HG03565 (cell line): Measurements from ENCODE around the gene RPS6KC1.
A peak's percentile ranks its signal among the peaks of the same experiment; 100 is the strongest.
"Not testable (repeated sequence)": the region's sequence is repeated elsewhere in the genome, so short reads cannot be mapped to it uniquely, and the experiment has no call there.

Experiments used
- ATAC-seq: cut with Tn5 transposase; IDR thresholded peaks from one replicate; pipeline ENCODE4 v1.9.1; 2021; ENCODE audit warnings: mild to moderate bottlenecking, moderate library complexity; ENCODE audit not compliant: unreplicated experiment

RPS6KC1 gene

DNA sequence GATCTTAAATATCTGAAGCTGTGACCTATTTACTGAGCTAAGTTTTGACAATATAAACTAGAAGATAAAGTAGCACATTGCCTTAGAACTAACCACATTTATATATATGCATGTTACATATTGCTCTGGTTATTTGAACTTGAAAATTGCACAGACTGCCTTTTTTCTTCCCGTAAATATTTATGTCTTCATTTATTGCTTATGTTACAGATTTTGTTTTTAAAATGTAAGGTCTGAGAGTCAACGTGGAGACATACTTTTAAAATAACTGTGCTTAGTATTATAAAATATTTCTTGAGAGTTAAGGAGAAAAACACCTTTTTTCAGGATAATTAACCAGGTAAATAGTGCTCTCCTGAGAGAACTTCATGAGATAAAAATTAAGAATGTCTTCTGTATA is 3.1 kb downstream of the RPS6KC1 start:
- ATAC-seq = no peak

DNA sequence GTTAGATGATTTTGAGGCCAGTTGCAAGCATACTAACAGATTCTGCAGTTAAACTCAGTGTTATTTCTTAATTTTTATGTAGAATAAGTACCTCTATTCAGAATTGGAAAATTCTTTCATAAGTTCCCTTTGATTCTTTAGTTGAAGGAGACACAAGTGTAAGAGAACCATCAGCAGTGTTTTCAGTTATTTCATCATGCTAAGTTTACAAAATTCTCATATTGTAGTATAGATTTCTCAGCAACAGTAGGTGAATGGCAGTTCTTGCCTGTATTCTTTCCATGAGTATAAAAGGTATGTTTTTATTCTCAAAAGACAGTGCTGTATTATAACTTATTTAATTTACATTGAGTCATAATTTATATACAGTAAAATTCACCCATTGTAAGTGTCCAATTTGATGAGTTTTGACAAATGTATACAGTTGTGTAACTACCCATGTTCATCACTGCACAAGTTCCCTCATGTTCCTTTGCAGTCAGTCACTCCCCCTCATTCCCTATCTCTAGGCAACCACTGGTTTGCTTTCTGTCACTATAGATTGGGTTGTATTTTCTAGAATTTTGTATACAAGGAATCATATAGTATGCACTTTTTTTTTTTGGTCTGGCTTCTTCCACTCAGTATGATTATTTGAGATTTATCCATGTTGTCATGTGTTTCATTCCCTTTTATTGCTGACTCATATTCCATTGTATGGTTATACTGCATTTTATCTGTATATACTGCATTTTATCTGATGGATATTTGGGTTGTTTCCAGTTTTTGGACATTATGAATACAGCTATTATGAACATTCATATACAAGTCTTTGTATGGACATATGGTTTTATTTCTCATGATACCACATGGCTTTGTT is 3.9 kb downstream of the RPS6KC1 start:
- ATAC-seq = no peak

DNA sequence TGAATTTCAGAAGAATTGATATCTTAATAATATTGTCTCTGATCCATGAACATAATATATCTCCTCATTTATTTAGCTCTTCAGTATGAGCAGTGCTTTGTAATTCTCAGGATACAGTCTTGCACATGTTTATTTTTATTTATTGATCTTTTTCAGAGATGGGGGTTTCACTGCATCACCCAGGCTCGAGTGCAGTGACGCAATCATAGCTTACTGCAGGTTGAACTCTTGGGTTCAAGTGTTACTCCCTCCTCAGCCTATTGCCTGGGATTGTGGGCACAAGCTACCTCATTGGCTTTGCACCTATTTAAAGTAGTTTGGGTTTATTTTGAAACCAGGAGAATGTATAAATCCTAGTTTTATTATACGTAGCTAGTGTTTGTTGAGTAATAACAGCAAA is 4.7 kb downstream of the RPS6KC1 start:
- no peak for ATAC-seq

DNA sequence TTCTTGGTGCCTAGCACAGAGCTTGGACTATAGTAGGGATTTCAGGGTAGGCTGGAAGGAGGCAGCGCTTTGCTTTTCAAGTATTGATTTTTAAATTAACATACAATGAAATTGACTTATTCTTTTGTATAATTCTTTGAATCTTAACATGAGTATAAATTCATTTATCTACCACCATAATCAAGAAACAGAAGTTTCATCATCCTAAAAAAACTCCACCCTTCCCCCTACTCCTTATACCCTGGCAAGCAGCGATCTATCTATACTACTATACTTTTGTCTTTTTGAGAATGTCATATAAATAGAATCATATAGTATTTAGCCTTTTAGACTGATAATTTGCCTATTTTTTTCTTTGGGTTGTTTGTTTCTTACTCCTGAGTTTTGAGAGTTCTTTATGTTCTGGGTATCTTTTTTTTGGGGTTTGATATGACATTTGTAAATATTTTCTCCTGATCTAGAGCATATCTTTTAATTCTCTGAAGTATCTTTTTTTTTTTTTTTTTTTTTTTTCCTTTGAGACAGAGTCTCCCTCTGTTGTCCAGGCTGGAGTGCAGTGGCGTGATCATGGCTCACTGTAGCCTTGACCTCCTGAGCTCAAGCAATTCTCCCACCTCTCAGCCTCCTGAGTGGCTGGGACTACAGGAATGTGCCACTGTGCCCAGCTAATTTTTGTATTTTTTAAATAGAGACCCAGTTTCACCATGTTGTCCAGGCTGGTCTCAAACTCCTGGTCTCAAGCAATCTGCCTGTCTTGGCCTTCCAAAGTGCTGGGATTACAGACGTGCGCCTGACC is 6.4 kb downstream of the RPS6KC1 start:
- no peak for ATAC-seq

DNA sequence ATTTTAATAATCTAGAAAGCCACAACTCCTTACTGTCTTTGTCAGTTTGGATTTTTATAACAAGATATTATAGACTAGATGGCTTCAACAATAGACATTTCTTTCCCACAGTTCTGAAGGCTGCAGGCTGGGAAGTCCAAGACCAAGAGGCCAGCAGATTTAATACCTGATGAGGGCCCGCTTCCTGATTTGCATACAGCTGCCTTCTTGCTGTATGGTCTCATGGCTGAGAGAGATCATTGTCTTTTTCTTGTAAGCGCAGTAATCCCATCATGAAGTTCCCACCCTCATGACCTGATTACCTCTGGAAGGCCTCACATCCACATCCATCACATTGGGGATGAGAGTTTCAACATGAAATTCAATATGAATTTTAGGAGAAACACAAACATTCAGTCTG is 9.8 kb downstream of the RPS6KC1 start:
- no peak for ATAC-seq

DNA sequence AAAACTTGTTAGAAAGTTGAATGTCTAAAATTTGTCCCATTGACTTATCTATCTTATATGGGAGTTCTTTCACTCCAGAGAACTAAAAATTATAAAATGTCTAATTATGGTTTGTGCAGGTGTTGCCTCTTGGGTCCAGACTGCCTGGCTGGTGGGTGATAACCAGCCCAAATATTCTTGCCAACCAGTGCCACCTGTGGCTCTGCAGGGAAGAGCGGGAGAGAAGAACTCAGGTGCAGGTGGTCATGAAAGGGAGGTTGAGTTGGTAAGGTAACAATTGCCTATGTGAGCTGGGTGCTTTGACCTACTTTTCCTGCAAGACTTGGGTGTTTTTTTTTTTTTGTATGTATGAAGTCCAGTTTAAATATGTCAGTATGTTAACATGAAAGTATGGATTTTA is 10.2 kb downstream of the RPS6KC1 start:
- ATAC-seq = no peak

DNA sequence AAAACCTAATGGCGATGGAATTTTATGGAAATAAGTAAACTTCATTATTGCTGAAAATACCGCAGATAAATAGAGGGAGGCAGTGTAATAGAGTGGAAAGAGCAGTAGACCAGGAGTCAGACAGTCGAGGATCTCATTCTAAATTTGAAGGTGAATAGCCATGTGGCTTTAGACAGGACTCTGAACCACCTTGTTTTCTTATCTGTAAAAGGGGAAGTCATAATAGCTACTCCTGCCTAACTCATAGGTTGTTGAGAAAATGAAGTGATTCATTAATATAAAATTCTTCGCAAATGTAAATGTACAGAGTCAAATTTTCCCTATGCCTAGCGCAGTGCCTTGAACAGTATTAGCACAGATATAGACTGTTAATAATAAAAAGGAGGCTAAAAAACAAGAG is 14.8 kb downstream of the RPS6KC1 start:
- ATAC-seq = no peak

DNA sequence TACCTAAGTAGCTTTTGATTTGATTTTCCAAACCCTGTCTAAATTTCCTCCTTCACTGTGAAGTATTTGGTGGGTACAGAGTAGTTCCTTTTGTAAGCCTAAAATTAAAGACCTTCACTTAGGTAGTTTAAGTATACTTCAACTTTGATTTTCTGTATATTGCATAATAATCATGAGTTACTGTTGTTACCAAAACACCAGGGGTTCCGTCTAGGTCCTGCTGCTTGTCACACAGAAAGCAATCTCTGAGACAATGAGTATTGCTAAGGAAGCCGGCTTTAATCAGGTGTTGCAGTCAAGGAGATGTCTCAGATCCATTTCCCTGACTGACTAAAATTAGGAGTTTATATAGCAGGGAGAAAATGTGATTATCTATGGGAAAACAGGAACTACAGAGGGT is 15.3 kb downstream of the RPS6KC1 start:
- no peak for ATAC-seq

DNA sequence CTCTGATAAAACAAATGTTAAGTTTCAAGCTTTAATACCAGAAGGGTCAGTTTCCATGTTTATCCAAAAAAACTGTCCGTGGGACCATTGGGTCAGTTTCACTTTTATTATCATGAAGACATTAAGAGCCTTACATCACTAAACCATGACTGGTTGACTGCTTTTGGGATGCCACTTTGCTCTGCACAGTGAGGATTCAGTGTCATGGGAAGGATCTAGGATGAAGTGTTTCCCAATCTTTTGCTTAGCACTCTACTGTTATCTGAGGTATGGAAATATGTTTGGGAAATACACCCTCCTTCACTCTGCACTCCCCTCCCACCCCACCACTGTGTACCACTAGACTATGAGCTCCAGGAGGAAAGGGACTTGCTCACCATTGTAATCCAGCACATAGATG is 16.3 kb downstream of the RPS6KC1 start:
- no peak for ATAC-seq

DNA sequence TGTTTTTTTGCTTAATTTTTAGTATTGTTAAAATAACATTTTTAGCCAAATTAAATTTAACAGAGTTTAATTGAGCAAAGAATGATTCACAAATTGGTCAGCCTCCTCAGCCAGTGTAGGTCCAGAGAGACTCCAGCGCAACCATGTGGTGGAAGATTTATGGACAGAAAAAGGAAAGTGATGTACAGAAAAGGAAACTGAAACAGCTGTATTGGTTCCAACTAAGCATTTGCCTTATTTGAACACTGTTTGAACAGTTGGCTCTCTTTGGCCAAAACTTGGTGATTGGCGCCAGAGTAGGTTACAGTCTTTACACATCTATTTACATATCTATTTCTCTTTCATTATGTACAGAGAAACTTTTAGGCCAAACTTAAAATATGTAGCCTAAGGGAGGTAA is 19.4 kb downstream of the RPS6KC1 start:
- ATAC-seq = peak; percentile 94

DNA sequence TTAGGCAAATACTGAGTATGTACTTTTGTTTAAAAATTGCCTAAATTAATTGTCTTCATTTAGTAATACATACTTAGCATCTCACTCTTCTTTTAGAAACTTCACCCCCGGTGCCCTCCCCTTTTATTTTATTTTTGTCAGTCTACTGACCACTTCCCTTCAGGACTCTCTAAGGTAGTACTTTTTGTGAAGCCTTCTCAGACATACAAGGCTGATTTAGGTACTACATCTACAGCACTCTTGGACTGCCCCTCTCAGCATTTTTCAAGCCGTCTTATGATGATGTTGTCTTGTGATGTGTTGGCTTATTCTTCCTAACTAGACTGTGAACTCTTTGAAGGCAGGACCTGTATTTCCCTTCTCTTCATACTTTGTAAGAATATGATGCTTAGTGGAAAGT is 24.7 kb downstream of the RPS6KC1 start:
- no peak for ATAC-seq

DNA sequence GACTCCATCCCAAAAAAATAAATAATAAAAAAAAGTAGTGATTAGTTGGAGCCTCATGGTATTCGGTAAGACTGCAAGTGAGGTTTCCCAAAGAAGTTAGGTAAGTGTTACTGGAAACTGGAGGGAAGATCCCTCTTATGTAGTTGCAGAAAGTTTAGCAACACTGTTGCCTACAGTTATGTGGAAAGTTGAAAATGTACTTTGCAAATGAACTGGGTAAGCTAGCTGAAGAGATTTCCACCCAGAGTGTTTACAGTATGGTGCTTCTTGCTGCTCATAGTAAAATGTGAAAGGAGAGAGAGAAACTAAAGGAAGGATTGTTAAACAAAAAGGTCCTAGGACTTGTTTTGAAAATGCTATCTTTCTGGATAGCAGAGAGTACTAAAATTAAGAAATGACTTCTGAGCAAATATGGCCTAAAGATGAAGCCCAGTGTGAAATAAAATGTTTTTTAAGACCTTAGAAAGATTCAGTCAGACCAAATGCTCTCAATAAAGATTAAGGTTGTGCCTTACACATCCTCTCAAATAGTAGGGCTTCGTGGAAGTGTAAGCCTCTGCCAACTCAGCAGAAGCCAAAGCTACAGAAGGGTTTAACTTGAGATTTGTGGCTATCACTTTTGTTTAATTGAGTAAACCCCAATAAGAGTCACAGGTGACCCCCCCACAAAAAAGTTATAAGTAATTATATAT is 31.5 kb downstream of the RPS6KC1 start:
- no peak for ATAC-seq

DNA sequence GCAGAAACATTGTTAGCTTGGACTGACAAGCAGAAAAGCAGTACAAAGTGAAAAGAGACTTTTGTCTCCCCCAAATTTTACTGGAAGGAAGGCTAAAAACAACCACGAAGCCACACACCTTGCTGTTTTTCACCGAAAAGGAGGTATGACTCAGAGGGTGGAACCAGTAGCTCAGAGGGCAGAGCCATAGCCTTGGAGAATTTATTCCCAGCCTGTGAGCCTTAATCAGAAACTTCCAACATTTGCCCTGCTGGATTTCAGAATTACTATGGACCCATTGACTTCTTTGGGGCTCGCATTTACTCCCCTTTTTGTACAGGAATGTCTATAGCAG is 32.0 kb downstream of the RPS6KC1 start:
- ATAC-seq = no peak

DNA sequence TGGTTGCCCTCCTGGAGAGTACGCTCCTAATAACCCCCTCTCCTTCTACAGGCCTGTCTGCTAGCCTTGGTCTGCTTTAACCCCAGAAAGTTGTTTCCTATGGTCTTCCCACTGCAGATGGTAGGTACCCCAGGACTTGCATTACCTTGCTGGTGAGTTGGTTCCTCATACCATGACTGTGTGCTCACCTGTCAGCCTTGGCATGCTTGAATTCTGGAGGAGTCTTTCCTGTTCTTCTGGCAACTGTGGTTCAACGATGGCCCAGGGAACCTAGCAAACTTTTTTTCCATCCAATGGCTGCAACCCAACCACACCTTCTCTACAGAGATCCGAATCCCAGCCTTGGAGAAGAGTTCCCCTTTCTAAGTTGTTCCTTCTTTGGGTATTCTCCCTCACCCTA is 36.9 kb downstream of the RPS6KC1 start:
- ATAC-seq = no peak

DNA sequence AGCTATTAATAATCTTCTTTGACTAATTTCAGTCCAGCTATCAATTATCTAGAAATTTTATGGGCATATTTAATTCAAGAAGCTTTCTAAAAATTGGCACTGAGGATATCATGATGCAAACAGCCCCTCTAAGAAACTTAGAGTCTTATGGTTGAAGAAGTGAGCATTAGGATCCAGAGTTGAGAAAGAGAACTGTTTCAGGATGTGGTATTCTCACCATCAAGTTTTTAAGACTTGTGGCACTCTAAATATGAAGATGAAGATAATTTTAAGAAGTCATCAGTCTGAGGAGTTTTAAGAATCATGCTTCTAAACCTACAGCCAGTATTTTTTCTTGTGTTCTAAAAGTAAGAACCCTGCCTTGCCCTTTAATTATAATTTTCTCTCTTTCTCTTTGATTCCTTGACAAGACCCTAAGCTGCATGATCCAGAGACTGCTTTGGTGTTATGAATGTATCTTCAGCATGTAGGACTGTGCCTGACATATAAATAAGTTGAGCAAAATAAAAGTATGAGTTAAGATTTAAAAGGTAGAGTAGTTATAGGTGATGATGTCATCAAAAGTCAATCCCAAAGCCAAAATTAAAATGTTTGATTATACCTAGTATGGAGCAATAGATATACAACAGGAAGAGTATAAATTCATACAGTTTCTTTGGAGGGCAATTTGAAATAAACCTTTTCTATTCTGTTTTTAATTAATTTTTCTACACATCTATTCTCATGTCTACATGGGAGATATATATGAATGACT is 39.1 kb downstream of the RPS6KC1 start:
- ATAC-seq = no peak

DNA sequence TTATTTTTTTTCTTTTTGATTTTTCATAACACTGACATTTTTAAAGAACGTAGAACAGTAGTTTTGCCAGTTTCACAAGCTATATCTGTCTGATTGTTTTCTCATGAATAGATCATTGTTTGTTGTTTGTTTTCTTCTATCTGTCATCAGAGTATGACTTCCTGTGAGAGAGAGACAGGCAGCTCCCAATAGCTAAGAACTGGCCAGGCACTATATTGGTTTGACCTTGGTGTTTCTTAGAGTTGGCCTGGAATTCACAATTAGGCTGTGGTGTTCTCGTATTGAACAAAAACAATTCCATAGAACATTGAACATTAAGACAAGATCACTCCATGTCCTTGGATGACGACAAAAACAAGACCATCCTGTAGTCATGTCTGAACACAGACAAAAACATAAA is 43.4 kb downstream of the RPS6KC1 start:
- ATAC-seq = no peak

DNA sequence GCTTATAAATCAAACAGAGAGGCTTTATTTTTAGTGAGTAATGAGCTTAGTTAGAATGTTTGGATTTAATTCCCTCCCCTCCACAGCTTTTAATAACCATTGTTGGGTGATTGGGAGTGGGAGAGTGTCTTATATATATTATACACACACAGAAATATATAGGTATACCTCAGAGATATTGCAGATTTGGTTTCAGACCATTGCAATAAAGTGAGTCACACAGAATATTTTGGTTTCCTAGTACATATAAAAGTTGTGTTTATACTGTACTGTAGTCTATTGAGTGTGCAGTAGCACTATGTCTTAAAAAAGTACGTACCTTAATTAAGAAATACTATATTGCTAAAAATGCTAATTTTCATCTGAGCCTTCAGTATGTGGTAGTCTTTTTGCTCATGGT is 44.4 kb downstream of the RPS6KC1 start:
- ATAC-seq = no peak

DNA sequence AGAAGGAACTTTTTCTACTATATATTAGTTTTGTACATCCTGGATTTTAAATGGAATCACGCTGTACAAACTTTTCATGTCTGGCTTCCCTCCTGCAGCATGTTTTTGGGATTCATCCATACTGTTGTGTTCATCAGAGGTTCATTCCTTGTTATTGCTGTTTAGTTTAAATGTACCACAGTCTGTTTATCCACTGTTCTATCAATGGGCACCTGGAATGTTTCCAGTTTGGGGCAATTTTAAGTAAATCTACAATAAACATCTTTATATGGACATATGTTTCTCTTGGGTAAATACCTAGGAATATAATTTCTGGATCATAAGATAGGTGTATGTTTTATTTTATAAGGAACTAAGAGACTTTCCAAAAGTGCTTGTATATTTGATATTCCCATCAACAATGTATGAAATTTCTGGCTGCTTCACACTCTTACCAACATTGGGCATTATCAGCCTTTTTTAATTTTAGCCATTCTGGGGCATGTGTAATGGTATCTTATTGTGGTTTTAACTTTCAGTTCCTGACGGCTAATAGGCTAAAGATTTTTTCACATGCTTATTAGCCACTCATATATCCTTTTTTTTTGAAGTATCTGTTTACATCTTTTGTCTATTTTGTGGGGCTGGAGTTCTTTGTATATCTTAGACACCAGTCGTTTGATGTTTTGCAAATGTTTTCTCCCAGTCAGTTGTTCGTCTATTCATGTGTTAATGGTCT is 48.8 kb downstream of the RPS6KC1 start:
- no peak for ATAC-seq

DNA sequence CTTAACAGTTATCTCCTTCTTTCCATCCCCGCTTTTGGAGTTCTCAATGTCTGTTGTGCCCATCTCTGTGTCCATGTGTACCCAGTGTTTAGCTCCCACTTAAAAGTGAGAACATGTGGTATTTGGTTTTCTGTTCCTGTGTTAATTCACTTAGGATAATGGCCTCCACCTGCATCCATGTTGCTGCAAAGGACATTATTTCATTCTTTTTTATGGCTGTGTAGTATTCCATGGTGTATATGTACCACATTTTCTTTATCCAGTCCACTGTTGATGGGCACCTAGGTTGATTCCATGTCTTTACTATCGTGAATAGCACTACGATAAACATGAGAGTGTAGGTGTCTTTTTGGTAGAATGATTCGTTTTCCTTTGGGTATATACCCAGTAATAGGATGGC is 49.5 kb downstream of the RPS6KC1 start:
- ATAC-seq = not testable (repeated sequence)
